Uterus (tissue), 2 donors: ENCODE data around the gene MICALL1.

ENCODE experiments used
- CTCF ChIP-seq, 4 experiments: fragments of 200-600 bp in 2 of 4; fragments of 450-650 bp in 2 of 4; sonication (generic) in 2 of 4; IDR thresholded peaks; one replicate each; pipeline ENCODE4 v1.5.1; 2016 to 2019; ENCODE audit warnings: antibody characterized with exemption in 4 of 4, mild to moderate bottlenecking in 2 of 4, moderate library complexity in 1 of 4
- POLR2A ChIP-seq, 2 donors: fragments of 450-650 bp; IDR thresholded peaks; one replicate each; pipeline ENCODE4 v1.6.1; 2016; ENCODE audit warnings: antibody characterized with exemption in 2 of 2, mild to moderate bottlenecking in 1 of 2, moderate library complexity in 1 of 2

- no peak for TF ChIP-seq CTCF (IDR thresholded peaks at IDR 0.05)
- no peak for TF ChIP-seq POLR2A (IDR thresholded peaks at IDR 0.05)
Observed at GRCh38 chr22:37931893-37932389, 25.8 kb downstream of the MICALL1 start.
